ENCODE results near the gene GET4.

- TF ChIP-seq CTCF (IDR thresholded peaks at IDR 0.05; ENCODE audit: poor library complexity) (no peak), EZH2 (IDR thresholded peaks at IDR 0.05; ENCODE audit: borderline replicate concordance) (no peak)
Measured at GRCh38 chr7:879093-879492, 2.7 kb downstream of the GET4 start.

Data from hepatocyte (in vitro differentiated cells).